HL-60/S4 (cell line): ENCODE measurements around the gene PARD6G.

ENCODE experiments used
- in situ Hi-C: fragments of 300-500 bp; cut with MboI; formaldehyde crosslinking; loops from 2 replicates; pipeline ENCODE4 v1.14.3; 2022; ENCODE audit warnings: low sequenced_read_pairs

PARD6G gene

GRCh38 chr18:80124131-80124530 lies 123.2 kb downstream of the PARD6G start:
- in situ Hi-C loops: no loop called here

GRCh38 chr18:80120932-80121331 lies 126.4 kb downstream of the PARD6G start:
- in situ Hi-C loops: no loop called here

- in situ Hi-C loops: no loop called here
Observed at GRCh38 chr18:80119111-80119510, 128.2 kb downstream of the PARD6G start.

GRCh38 chr18:80115035-80115434 lies 132.3 kb downstream of the PARD6G start:
- in situ Hi-C loops: no loop called here

- in situ Hi-C loops: no loop called here
Observed at GRCh38 chr18:80112624-80113248, 134.6 kb downstream of the PARD6G start.

- in situ Hi-C loops: no loop called here
Observed at GRCh38 chr18:80109676-80110078, 137.6 kb downstream of the PARD6G start.

- in situ Hi-C loops: no loop called here
Observed at GRCh38 chr18:80108739-80109675, 138.3 kb downstream of the PARD6G start, which contains the start of gene ADNP2. TSS of gene ADNP2 (plus strand) at chr18:80109262. CDS start at chr18:80117543, 8,281 bp downstream.

- in situ Hi-C loops: no loop called here
Observed at GRCh38 chr18:80108121-80108536, 139.2 kb downstream of the PARD6G start.

- in situ Hi-C loops: no loop called here
Observed at GRCh38 chr18:80107426-80107825, 139.9 kb downstream of the PARD6G start.
